ENCODE measurements around the gene GTF3C5. TPM values are rescaled to one million over a fixed set of nuclear protein-coding genes. Genes with fewer than 3 reads are reported as not detected.

Gene GTF3C5
- polyA plus RNA-seq, 1 of the 3 experiments (the other 2 are of a cell fraction), result 57.3 TPM

DNA sequence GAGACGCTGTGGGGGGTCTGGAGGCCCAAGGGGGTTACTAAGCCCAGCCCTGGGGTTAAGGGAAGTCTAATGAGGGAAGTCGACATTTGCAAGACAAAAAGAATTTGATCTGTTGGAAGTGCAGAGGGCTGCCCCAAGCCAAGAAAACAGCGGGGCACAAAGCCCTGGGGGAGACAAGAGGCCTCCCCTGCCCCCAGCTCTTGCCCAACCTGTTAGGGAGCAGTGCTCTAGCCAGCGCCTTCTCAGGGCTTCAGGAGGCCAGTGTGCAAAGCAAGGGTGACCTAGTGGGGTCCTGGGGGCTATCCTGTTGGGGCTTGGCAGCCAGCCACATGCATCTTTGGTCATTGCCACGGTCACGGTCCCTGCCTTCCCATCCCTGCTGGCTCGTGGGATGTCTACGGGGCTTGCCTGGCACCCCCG lies 27.1 kb upstream of the GTF3C5 start:
- POLR2A ChIA-PET, result no interaction called here
- H4K20me1 ChIP-seq (ENCODE audit: insufficient read depth), result no peaks in the 10 kb centered on the region

DNA sequence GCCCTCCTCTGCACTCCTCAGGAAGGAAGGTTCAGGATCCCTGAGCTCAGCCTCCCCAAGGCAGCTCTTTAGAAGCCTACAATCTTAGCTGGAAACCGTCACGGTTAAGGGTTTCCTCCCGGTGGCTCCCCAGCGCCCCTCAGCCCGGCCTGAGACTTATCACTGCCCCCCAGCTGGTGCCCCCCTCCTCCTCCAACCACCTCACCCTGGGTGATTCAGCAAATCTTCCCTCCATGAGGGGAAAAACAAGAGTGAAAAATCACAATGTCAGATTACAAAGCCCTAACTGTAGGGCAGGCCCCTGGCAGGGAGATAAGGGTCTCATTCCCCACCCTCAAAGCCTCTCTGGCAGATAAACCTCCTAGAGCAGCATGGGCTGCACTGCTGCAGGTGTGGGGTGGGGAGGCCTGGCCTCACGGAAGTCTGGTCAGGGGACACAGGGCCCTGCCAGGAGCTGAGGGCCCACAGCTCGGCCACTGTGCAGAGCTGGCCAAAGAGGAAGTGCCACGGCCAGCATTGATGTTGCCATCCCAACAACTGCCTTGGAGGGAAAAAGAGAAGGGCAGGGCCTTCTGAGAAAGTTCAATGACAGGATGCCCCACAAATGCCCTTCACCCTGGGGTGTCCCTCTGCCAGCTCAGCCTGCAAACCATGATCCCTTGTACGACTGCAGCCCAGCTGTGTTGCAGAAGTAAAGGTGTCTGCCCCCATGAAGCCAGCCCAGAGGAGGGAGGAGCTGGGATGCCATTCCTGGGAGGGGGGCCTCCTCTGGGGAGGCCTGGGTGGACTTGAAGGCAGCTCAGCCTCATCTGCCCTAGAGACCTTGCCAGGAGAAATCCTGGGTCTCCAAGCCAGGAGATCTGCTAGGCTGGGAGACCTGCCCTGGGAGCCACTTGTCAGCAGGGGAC lies 26.5 kb upstream of the GTF3C5 start:
- CTCF ChIA-PET, result interaction anchor here (0.8 to 4.9 kb wide), 3 partner anchors 19 to 31 kb away, joined by 3 to 39 read pairs (median 16); partner anchors contain the start of gene GFI1B
- H3K36me3 ChIP-seq (replicated peaks in 1 of 2; ENCODE audit: control insufficient read depth in 1 of 2, insufficient read depth in 2 of 2, low read length in 1 of 2), result no peaks in the 10 kb centered on the region
- TF ChIP-seq, protein P1, sequence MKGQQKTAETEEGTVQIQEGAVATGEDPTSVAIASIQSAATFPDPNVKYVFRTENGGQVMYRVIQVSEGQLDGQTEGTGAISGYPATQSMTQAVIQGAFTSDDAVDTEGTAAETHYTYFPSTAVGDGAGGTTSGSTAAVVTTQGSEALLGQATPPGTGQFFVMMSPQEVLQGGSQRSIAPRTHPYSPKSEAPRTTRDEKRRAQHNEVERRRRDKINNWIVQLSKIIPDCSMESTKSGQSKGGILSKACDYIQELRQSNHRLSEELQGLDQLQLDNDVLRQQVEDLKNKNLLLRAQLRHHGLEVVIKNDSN (IDR thresholded peaks at IDR 0.05; ENCODE audit: borderline replicate concordance, low read depth), result no peak
- TF ChIP-seq, protein P2, sequence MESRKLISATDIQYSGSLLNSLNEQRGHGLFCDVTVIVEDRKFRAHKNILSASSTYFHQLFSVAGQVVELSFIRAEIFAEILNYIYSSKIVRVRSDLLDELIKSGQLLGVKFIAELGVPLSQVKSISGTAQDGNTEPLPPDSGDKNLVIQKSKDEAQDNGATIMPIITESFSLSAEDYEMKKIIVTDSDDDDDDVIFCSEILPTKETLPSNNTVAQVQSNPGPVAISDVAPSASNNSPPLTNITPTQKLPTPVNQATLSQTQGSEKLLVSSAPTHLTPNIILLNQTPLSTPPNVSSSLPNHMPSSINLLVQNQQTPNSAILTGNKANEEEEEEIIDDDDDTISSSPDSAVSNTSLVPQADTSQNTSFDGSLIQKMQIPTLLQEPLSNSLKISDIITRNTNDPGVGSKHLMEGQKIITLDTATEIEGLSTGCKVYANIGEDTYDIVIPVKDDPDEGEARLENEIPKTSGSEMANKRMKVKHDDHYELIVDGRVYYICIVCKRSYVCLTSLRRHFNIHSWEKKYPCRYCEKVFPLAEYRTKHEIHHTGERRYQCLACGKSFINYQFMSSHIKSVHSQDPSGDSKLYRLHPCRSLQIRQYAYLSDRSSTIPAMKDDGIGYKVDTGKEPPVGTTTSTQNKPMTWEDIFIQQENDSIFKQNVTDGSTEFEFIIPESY (IDR thresholded peaks at IDR 0.05; ENCODE audit: borderline replicate concordance, low read depth), result no peak
- TF ChIP-seq MEF2A (IDR thresholded peaks at IDR 0.05; ENCODE audit: borderline replicate concordance, low read depth) (no peak), FOSL2 (IDR thresholded peaks at IDR 0.05; ENCODE audit: borderline replicate concordance, low read depth) (no peak), SMC3 (IDR thresholded peaks at IDR 0.05; ENCODE audit: low read depth, low read length) (no peak), NRF1 (IDR thresholded peaks at IDR 0.05; ENCODE audit: low read depth, low read length) (no peak), EP300 (IDR thresholded peaks at IDR 0.05; ENCODE audit: borderline replicate concordance in 1 of 2, low read depth in 1 of 2, low read length in 1 of 2) (no peak), CHD2 (IDR thresholded peaks at IDR 0.05; ENCODE audit: low read length, partially characterized antibody) (no peak), EZH2phosphoT487 (IDR thresholded peaks at IDR 0.05; ENCODE audit: borderline replicate concordance, low read depth) (no peak)
- TF ChIP-seq, protein P3, sequence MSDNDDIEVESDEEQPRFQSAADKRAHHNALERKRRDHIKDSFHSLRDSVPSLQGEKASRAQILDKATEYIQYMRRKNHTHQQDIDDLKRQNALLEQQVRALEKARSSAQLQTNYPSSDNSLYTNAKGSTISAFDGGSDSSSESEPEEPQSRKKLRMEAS (IDR thresholded peaks at IDR 0.05; ENCODE audit: low read depth), result no peak

More for the DNA sequence above, 27.1 kb upstream of the GTF3C5 start:
- CTCF ChIA-PET, result interaction anchor here (1.8 to 4.9 kb wide), 3 partner anchors 19 to 141 kb away, joined by 9 to 39 read pairs (median 16); partner anchors contain the start of gene GFI1B
- no peaks in the 10 kb centered on the region for H3K9me2 ChIP-seq
- H3K4me1 ChIP-seq (ENCODE audit: control insufficient read depth in 1 of 2, insufficient read depth in 2 of 2, low read depth in 1 of 2, low read length in 1 of 2), result no peaks in the 10 kb centered on the region; a peak in 1 of 4 replicates
- H3K4me3 ChIP-seq (ENCODE audit: low read depth in 2 of 2, low read length in 1 of 2), result no peak overlapping the region
- H2AFZ ChIP-seq (ENCODE audit: low read depth), result no peak overlapping the region
- H3K9me3 ChIP-seq, result no peaks in the 10 kb centered on the region
- no peaks in the 10 kb centered on the region for H3K36me3 ChIP-seq (replicated peaks in 1 of 2; ENCODE audit: control insufficient read depth in 1 of 2, insufficient read depth in 2 of 2, low read length in 1 of 2)
- DNase-seq, result peak; percentile 21
- H3K27ac ChIP-seq (ENCODE audit: low read depth in 2 of 2, low read length in 1 of 2), result no peak overlapping the region
- 67% methylated on average over 7 of the region's 9 CpGs for WGBS (ENCODE audit: low lambda C conversion rate)
- H3K27me3 ChIP-seq (ENCODE audit: insufficient read depth), result peaks cover 24% of the 10 kb centered on the region; the same call in 1 of the 2 replicates
- H3K4me2 ChIP-seq, result no peak overlapping the region
- no peak overlapping the region for H3K9ac ChIP-seq
- H3F3A ChIP-seq (replicated peaks; ENCODE audit: insufficient read depth), result no peaks in the 10 kb centered on the region
- TF ChIP-seq GATA2 (CRISPR knock-in tag; IDR thresholded peaks at IDR 0.05), result no peak
- TF ChIP-seq TCF12 (IDR thresholded peaks at IDR 0.05), result no peak
- no peak for TF ChIP-seq CHD2 (IDR thresholded peaks at IDR 0.05; ENCODE audit: low read length, partially characterized antibody)
- no peak for TF ChIP-seq FOXM1 (IDR thresholded peaks at IDR 0.05; ENCODE audit: low read depth)
- TF ChIP-seq MEF2A (IDR thresholded peaks at IDR 0.05; ENCODE audit: borderline replicate concordance, low read depth), result no peak
- TF ChIP-seq JUND (IDR thresholded peaks at IDR 0.05), result no peak
- no peak for TF ChIP-seq SIN3A (IDR thresholded peaks at IDR 0.05; ENCODE audit: borderline replicate concordance, low read depth, low read length)
- TF ChIP-seq RCOR1 (IDR thresholded peaks at IDR 0.05; ENCODE audit: low read length), result no peak
- TF ChIP-seq, protein P3 (IDR thresholded peaks at IDR 0.05; ENCODE audit: low read depth), result no peak
- no peak for TF ChIP-seq POLR2AphosphoS5 (IDR thresholded peaks at IDR 0.05; ENCODE audit: low read depth, low read length)
- TF ChIP-seq FOSL2 (IDR thresholded peaks at IDR 0.05; ENCODE audit: borderline replicate concordance, low read depth), result no peak
- TF ChIP-seq, protein P4, sequence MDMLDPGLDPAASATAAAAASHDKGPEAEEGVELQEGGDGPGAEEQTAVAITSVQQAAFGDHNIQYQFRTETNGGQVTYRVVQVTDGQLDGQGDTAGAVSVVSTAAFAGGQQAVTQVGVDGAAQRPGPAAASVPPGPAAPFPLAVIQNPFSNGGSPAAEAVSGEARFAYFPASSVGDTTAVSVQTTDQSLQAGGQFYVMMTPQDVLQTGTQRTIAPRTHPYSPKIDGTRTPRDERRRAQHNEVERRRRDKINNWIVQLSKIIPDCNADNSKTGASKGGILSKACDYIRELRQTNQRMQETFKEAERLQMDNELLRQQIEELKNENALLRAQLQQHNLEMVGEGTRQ (IDR thresholded peaks at IDR 0.05; ENCODE audit: borderline replicate concordance, low read depth, low read length), result no peak
- TF ChIP-seq, protein P2 (IDR thresholded peaks at IDR 0.05; ENCODE audit: borderline replicate concordance, low read depth), result no peak
- no peak for TF ChIP-seq RAD21 (IDR thresholded peaks at IDR 0.05; ENCODE audit: low read length)
- no peaks in the 10 kb centered on the region for H3K79me2 ChIP-seq (ENCODE audit: insufficient read depth)

More for the DNA sequence above, 26.5 kb upstream of the GTF3C5 start:
- Histone ChIP-seq H3K4me2 (no peak overlapping the region), H2AFZ (ENCODE audit: low read depth) (no peak overlapping the region), H3K27ac (ENCODE audit: low read depth in 2 of 2, low read length in 1 of 2) (no peak overlapping the region), H3K9me3 (no peaks in the 10 kb centered on the region), H3K4me1 (ENCODE audit: control insufficient read depth in 1 of 2, insufficient read depth in 2 of 2, low read depth in 1 of 2, low read length in 1 of 2) (no peaks in the 10 kb centered on the region; a peak in 1 of 4 replicates), H3K79me2 (ENCODE audit: insufficient read depth) (no peaks in the 10 kb centered on the region), H3K4me3 (ENCODE audit: low read depth in 2 of 2, low read length in 1 of 2) (no peak overlapping the region), H3K9ac (no peak overlapping the region), H3K9me2 (no peaks in the 10 kb centered on the region), H4K20me1 (ENCODE audit: insufficient read depth) (no peaks in the 10 kb centered on the region), H3K27me3 (ENCODE audit: insufficient read depth) (peaks cover 18% of the 10 kb centered on the region; the same call in 1 of the 2 replicates), H3F3A (replicated peaks; ENCODE audit: insufficient read depth) (no peaks in the 10 kb centered on the region)
- 82% methylated on average over 7 of the region's 9 CpGs for WGBS (ENCODE audit: low lambda C conversion rate)
- DNase-seq, result peak; percentile 20
- POLR2A ChIA-PET, result no interaction called here

Data from SK-N-SH (cell line).